ENCODE data around the gene MUC5B. TPM values are rescaled to one million over a fixed set of nuclear protein-coding genes. Genes with fewer than 3 reads are reported as not detected.
"Not testable (repeated sequence)": the region's sequence is repeated elsewhere in the genome, so short reads cannot be mapped to it uniquely, and the experiment has no call there.

MUC5B gene
- total RNA-seq, 1 donor, result not detected

- H3K4me3 ChIP-seq (ENCODE audit: low read depth, low read length); DNase-seq (ENCODE audit: low read depth): not testable (repeated sequence)
Measured at GRCh38 chr11:1247026-1247425, 24.2 kb downstream of the MUC5B start.

- DNase-seq (ENCODE audit: low read depth); H3K4me3 ChIP-seq (ENCODE audit: low read depth, low read length): not testable (repeated sequence)
Measured at GRCh38 chr11:1248951-1249350, 26.1 kb downstream of the MUC5B start.

- H3K4me3 ChIP-seq (ENCODE audit: low read depth, low read length); DNase-seq (ENCODE audit: low read depth): not testable (repeated sequence)
Measured at GRCh38 chr11:1250411-1250810, 27.5 kb downstream of the MUC5B start.

- no peak for DNase-seq (ENCODE audit: low read depth)
- no peak overlapping the region for H3K4me3 ChIP-seq (ENCODE audit: low read depth, low read length)
- TF ChIP-seq CTCF (IDR thresholded peaks at IDR 0.05; ENCODE audit: insufficient read depth, low read length), result no peak
Measured at GRCh38 chr11:1251236-1251770, 28.4 kb downstream of the MUC5B start.

GRCh38 chr11:1252371-1253102, 29.7 kb downstream of the MUC5B start:
- no peak for TF ChIP-seq CTCF (IDR thresholded peaks at IDR 0.05; ENCODE audit: insufficient read depth, low read length)
- no peak for DNase-seq (ENCODE audit: low read depth)
- H3K4me3 ChIP-seq (ENCODE audit: low read depth, low read length), result no peak overlapping the region

- no peak overlapping the region for H3K4me3 ChIP-seq (ENCODE audit: low read depth, low read length)
- no peak for TF ChIP-seq CTCF (IDR thresholded peaks at IDR 0.05; ENCODE audit: insufficient read depth, low read length)
- DNase-seq (ENCODE audit: low read depth), result no peak
Measured at GRCh38 chr11:1253103-1253485, 30.2 kb downstream of the MUC5B start.

GRCh38 chr11:1254086-1254648, 31.3 kb downstream of the MUC5B start:
- no peak for TF ChIP-seq CTCF (IDR thresholded peaks at IDR 0.05; ENCODE audit: insufficient read depth, low read length)

GRCh38 chr11:1254733-1255132, 31.9 kb downstream of the MUC5B start:
- no peak for TF ChIP-seq CTCF (IDR thresholded peaks at IDR 0.05; ENCODE audit: insufficient read depth, low read length)
- H3K4me3 ChIP-seq (ENCODE audit: low read depth, low read length), result no peak overlapping the region
- no peak for DNase-seq (ENCODE audit: low read depth)

More at GRCh38 chr11:1254086-1254648, 31.3 kb downstream of the MUC5B start:
- no peak overlapping the region for H3K4me3 ChIP-seq (ENCODE audit: low read depth, low read length)
- DNase-seq (ENCODE audit: low read depth), result no peak

Data from fibroblast of the aortic adventitia (primary cell).